ENCODE measurements around the gene RNF157. TPM values are rescaled to one million over a fixed set of nuclear protein-coding genes. Genes with fewer than 3 reads are reported as not detected.
A peak's percentile ranks its signal among the peaks of the same experiment; 100 is the strongest.

The RNF157 gene
- total and polyA plus RNA-seq, 9 of the 15 experiments (the other 6 are each of a cell fraction or from before 2014, with no cell fraction given): 8.1 to 31.7 (median 20.8) TPM

GRCh38 chr17:76278952-76279741 is 38.9 kb upstream of the RNF157 start (continued):
- peak; percentile 96 for TF ChIP-seq STAG1 (CRISPR knock-in tag; IDR thresholded peaks at IDR 0.05; ENCODE audit: borderline replicate concordance)
- no peak for TF ChIP-seq ZNF76 (CRISPR knock-in tag; IDR thresholded peaks at IDR 0.05; ENCODE audit: borderline replicate concordance)
- no peak for TF ChIP-seq KAT2B (IDR thresholded peaks at IDR 0.05; ENCODE audit: low read depth, low read length)
- TF ChIP-seq ATF4 (CRISPR knock-in tag; IDR thresholded peaks at IDR 0.05): no peak
- no peak for TF ChIP-seq SNIP1 (IDR thresholded peaks at IDR 0.05; ENCODE audit: low read depth)
- no peak for TF ChIP-seq POLR3A (IDR thresholded peaks at IDR 0.05; ENCODE audit: borderline replicate concordance, extremely low read depth, insufficient read depth, insufficient read length)
- no peak for TF ChIP-seq NFE2 (IDR thresholded peaks at IDR 0.05; ENCODE audit: low read depth)
- TF ChIP-seq YBX1 (IDR thresholded peaks at IDR 0.05): no peak
- TF ChIP-seq GABPA (tag; conservative IDR thresholded peaks at IDR 0.05; ENCODE audit: low read depth): no peak
- no peak for TF ChIP-seq GABPB1 (CRISPR knock-in tag; IDR thresholded peaks at IDR 0.05)
- no peak for TF ChIP-seq ZNF316 (IDR thresholded peaks at IDR 0.05)
- 0 out of 2 replicates have a peak, but pooled peaks have one; percentile 59 for TF ChIP-seq SREBF1 (IDR thresholded peaks at IDR 0.05; ENCODE audit: borderline replicate concordance, low read depth, low read length)
- TF ChIP-seq MECOM (CRISPR knock-in tag; IDR thresholded peaks at IDR 0.05): no peak
- no peak for TF ChIP-seq ZNF707 (CRISPR knock-in tag; conservative IDR thresholded peaks at IDR 0.05)
- no peak for TF ChIP-seq BRCA1 (IDR thresholded peaks at IDR 0.05)
- TF ChIP-seq BRCA1 (CRISPR knock-in tag; IDR thresholded peaks at IDR 0.05): no peak
- TF ChIP-seq ZNF764 (CRISPR knock-in tag; IDR thresholded peaks at IDR 0.05; ENCODE audit: low read depth): no peak
- TF ChIP-seq HNRNPH1 (optimal IDR thresholded peaks at IDR 0.05; ENCODE audit: low read depth, low read length): no peak
- TF ChIP-seq ZNF696 (CRISPR knock-in tag; conservative IDR thresholded peaks at IDR 0.05): no peak
- no peak for TF ChIP-seq ELK1 (CRISPR knock-in tag; IDR thresholded peaks at IDR 0.05)
- TF ChIP-seq ZBTB1 (CRISPR knock-in tag; IDR thresholded peaks at IDR 0.05; ENCODE audit: borderline replicate concordance, low read depth): no peak
- TF ChIP-seq MYNN (IDR thresholded peaks at IDR 0.05): no peak
- no peak for TF ChIP-seq MYNN (CRISPR knock-in tag; IDR thresholded peaks at IDR 0.05)
